OCI-LY7 (cell line): ENCODE data around the gene S100A3. TPM values are rescaled to one million over a fixed set of nuclear protein-coding genes. Genes with fewer than 3 reads are reported as not detected.

Experiments
- BruUV-seq: library from RNA; stranded (reverse); fragments of 400-500 nt; replicated peaks from 2 replicates; lab custom pipeline; 2021; lab: Mats Ljungman, UMichigan
- CTCF ChIA-PET: fragments of 300-600 bp; sonication (Branson Sonifier 250); formaldehyde crosslinking; loops from one replicate; lab custom pipeline; 2022; ENCODE audit warnings: antibody characterized with exemption; ENCODE audit not compliant: unreplicated experiment; lab: Charles Lee
- POLR2A ChIA-PET: fragments of 300-600 bp; sonication (Branson Sonifier 250); formaldehyde crosslinking; loops from one replicate; lab custom pipeline; 2022; ENCODE audit warnings: antibody characterized with exemption; lab: Charles Lee
- DNase-seq: peaks from one replicate; pipeline ENCODE4 v3.0.0-alpha.2; 2015; ENCODE audit warnings: low spot score
- H2AFZ ChIP-seq: fragments of 200-600 bp; sonication (generic), shearing (Covaris generic); 2 replicates; pipeline ENCODE4 v1.6.1; 2014; ENCODE audit warnings: mild to moderate bottlenecking, antibody characterized with exemption, low read length, moderate library complexity
- H3K27ac ChIP-seq: fragments of 200-600 bp; sonication (generic); 2 replicates; pipeline ENCODE4 v1.5.1; 2014; ENCODE audit warnings: mixed run types, low read depth, mild to moderate bottlenecking, moderate library complexity, low read length, inconsistent platforms; ENCODE audit not compliant: poor library complexity, severe bottlenecking
- H3K36me3 ChIP-seq: fragments of 200-600 bp; sonication (generic); 2 replicates; pipeline ENCODE4 v1.6.1; 2014; ENCODE audit warnings: mild to moderate bottlenecking, antibody characterized with exemption, low read length, moderate library complexity, mixed read lengths; ENCODE audit not compliant: insufficient read depth
- H3K4me1 ChIP-seq: fragments of 200-600 bp; sonication (generic); 2 replicates; pipeline ENCODE4 v1.5.1; 2014; ENCODE audit warnings: mild to moderate bottlenecking, low read length; ENCODE audit not compliant: insufficient read depth, poor library complexity, severe bottlenecking
- H3K4me2 ChIP-seq: fragments of 200-600 bp; sonication (generic); 2 replicates; pipeline ENCODE4 v1.6.1; 2014; ENCODE audit warnings: mild to moderate bottlenecking, low read length
- H3K4me3 ChIP-seq: fragments of 200-600 bp; sonication (generic); 2 replicates; pipeline ENCODE4 v1.5.1; 2014; ENCODE audit warnings: mild to moderate bottlenecking, low read depth, low read length; ENCODE audit not compliant: poor library complexity, severe bottlenecking
- H3K79me2 ChIP-seq: fragments of 200-600 bp; sonication (generic); 2 replicates; pipeline ENCODE4 v1.6.1; 2016; ENCODE audit warnings: low read depth, mild to moderate bottlenecking, low read length, moderate library complexity, mixed read lengths; ENCODE audit not compliant: insufficient read depth
- H3K9me2 ChIP-seq: fragments of 200-600 bp; sonication (generic); 2 replicates; pipeline ENCODE4 v1.6.1; 2016; ENCODE audit warnings: mild to moderate bottlenecking, low read length, mixed read lengths; ENCODE audit not compliant: insufficient read depth
- H3K9me3 ChIP-seq: fragments of 200-600 bp; sonication (generic); 2 replicates; pipeline ENCODE4 v1.6.1; 2014; ENCODE audit warnings: mild to moderate bottlenecking, mixed run types, low read length, mixed read lengths
- H4K20me1 ChIP-seq: fragments of 200-600 bp; sonication (generic); 2 replicates; pipeline ENCODE4 v1.6.1; 2014; ENCODE audit warnings: mild to moderate bottlenecking, antibody characterized with exemption, low read length, moderate library complexity, mixed read lengths; ENCODE audit not compliant: insufficient read depth
- CTCF ChIP-seq: fragments of 200-600 bp; sonication (generic); conservative IDR thresholded peaks from 2 replicates; pipeline ENCODE4 v1.5.1; 2014; ENCODE audit warnings: mild to moderate bottlenecking, antibody characterized with exemption, low read length, moderate library complexity, mixed read lengths
- EZH2phosphoT487 ChIP-seq: fragments of 200-600 bp; sonication (generic); IDR thresholded peaks from 2 replicates; pipeline ENCODE4 v1.6.1; 2018; ENCODE audit warnings: low read depth, borderline replicate concordance, mild to moderate bottlenecking, mixed run types, antibody characterized with exemption, low read length, moderate library complexity, mixed read lengths
- intact Hi-C: fragments of 100-400 bp; cut with micrococcal nuclease; formaldehyde crosslinking; loops from one replicate; pipeline ENCODE4 v1.10.0; 2022; ENCODE audit not compliant: unreplicated experiment
- total RNA-seq, 2 experiments: library from RNA; depleted of rRNA in 1 of 2; stranded (reverse); fragments of >200 nt in 1 of 2; shearing (Covaris generic) in 1 of 2; gene quantifications; 2 replicates each; pipeline ENCODE4 v1.2.3, GENCODE V29; 2014 to 2022

The S100A3 gene
- total RNA-seq, 2 experiments from 2014 or later = not detected

- BruUV-seq = no TSS peak
- intact Hi-C loops = no loop called here
- DNase-seq = no peak
- ChIA-PET CTCF (interaction anchor here (0.6 kb wide), 1 partner anchor 12 kb away, joined by 3 read pairs; no protein-coding TSS in a partner anchor), POLR2A (no interaction called here)
- Histone ChIP-seq H3K36me3 (no peaks in the 10 kb centered on the region), H4K20me1 (no peaks in the 10 kb centered on the region), H3K9me3 (no peaks in the 10 kb centered on the region), H3K9me2 (no peaks in the 10 kb centered on the region), H3K79me2 (no peaks in the 10 kb centered on the region), H3K4me1 (peaks cover 1% of the 10 kb centered on the region), H2AFZ (no peak overlapping the region), H3K4me3 (no peak overlapping the region), H3K4me2 (no peak overlapping the region), H3K27ac (no peak overlapping the region)
- no peak for TF ChIP-seq CTCF
- TF ChIP-seq EZH2phosphoT487 = no peak
Measured at GRCh38 chr1:153550827-153551500, 1.9 kb upstream of the S100A3 start.

GRCh38 chr1:153550398-153550758 is 1.3 kb upstream of the S100A3 start:
- H3K4me1 ChIP-seq = peaks cover 7% of the 10 kb centered on the region
- H3K4me3 ChIP-seq = no peak overlapping the region
- no peaks in the 10 kb centered on the region for H4K20me1 ChIP-seq
- no peak for DNase-seq
- TF ChIP-seq EZH2phosphoT487 (no peak), CTCF (no peak)
- no peaks in the 10 kb centered on the region for H3K36me3 ChIP-seq
- no TSS peak for BruUV-seq
- H3K9me3 ChIP-seq = no peaks in the 10 kb centered on the region
- ChIA-PET CTCF (no interaction called here), POLR2A (no interaction called here)
- H3K9me2 ChIP-seq = no peaks in the 10 kb centered on the region
- no peaks in the 10 kb centered on the region for H3K79me2 ChIP-seq
- H2AFZ ChIP-seq = no peak overlapping the region
- no peak overlapping the region for H3K4me2 ChIP-seq
- H3K27ac ChIP-seq = no peak overlapping the region
- intact Hi-C loops = no loop called here

- no peak overlapping the region for H3K4me2 ChIP-seq
- no peaks in the 10 kb centered on the region for H3K9me3 ChIP-seq
- DNase-seq = no peak
- no peak overlapping the region for H3K27ac ChIP-seq
- CTCF ChIA-PET = no interaction called here
- H2AFZ ChIP-seq = no peak overlapping the region
- H3K4me3 ChIP-seq = no peak overlapping the region
- H3K4me1 ChIP-seq = peaks cover 12% of the 10 kb centered on the region
- no peak for TF ChIP-seq CTCF
- no peak for TF ChIP-seq EZH2phosphoT487
- H4K20me1 ChIP-seq = no peaks in the 10 kb centered on the region
- intact Hi-C loops = no loop called here
- no TSS peak for BruUV-seq
- POLR2A ChIA-PET = no interaction called here
- H3K9me2 ChIP-seq = no peaks in the 10 kb centered on the region
- no peaks in the 10 kb centered on the region for H3K79me2 ChIP-seq
- no peaks in the 10 kb centered on the region for H3K36me3 ChIP-seq
Measured at GRCh38 chr1:153549741-153550397, 811 bp upstream of the S100A3 start.
